Right lobe of liver (tissue), 6 donors: Measurements from ENCODE around the gene C2CD5. TPM values are rescaled to one million over a fixed set of nuclear protein-coding genes. Genes with fewer than 3 reads are reported as not detected.
"Not testable (repeated sequence)": the region's sequence is repeated elsewhere in the genome, so short reads cannot be mapped to it uniquely, and the experiment has no call there.

Experiments
- ATAC-seq, 4 donors: fragments of 200-7000 bp; cut with Tn5 transposase; one replicate each; pipeline ENCODE4 v1.9.1; 2020; ENCODE audit warnings: mild to moderate bottlenecking in 4 of 4, moderate library complexity in 4 of 4
- DNase-seq, 3 donors: peaks; one replicate each; pipeline ENCODE4 v3.0.0-alpha.2; 2020
- H3K27ac ChIP-seq, 3 donors: fragments of 200-600 bp; one replicate each; pipeline ENCODE4 v1.8.0; 2022
- H3K27me3 ChIP-seq, 2 donors: fragments of 200-600 bp; one replicate each; pipeline ENCODE4 v1.8.0; 2022
- H3K36me3 ChIP-seq, 4 donors: fragments of 200-600 bp; sonication (generic) in 1 of 4; one replicate each; pipeline versions ENCODE4 v1.5.1 to v1.8.0; 2017 to 2022; ENCODE audit warnings: control low read depth in 1 of 4
- H3K4me1 ChIP-seq, 4 donors: fragments of 200-600 bp; sonication (generic) in 1 of 4; one replicate each; pipeline versions ENCODE4 v1.5.1 to v1.8.0; 2017 to 2022; ENCODE audit warnings: control low read depth in 1 of 4
- H3K4me3 ChIP-seq, 3 donors: fragments of 200-600 bp; one replicate each; pipeline ENCODE4 v1.8.0; 2022
- H3K9me3 ChIP-seq, 4 donors: fragments of 200-600 bp; sonication (generic) in 1 of 4; one replicate each; pipeline versions ENCODE4 v1.5.1 to v1.8.0; 2017 to 2022; ENCODE audit warnings: control low read depth in 1 of 4
- POLR2A ChIP-seq: fragments of 450-650 bp; IDR thresholded peaks from one replicate; pipeline ENCODE4 v1.6.1; 2017; ENCODE audit warnings: antibody characterized with exemption, mild to moderate bottlenecking
- WGBS: methylation state at CpG from one replicate; pipeline ENCODE4 v1.1.6; 2018; ENCODE audit warnings: low coverage, low lambda C conversion rate; ENCODE audit not compliant: insufficient coverage; ENCODE audit errors: missing lambda C conversion rate; 5-methylcytosine and 5-hydroxymethylcytosine counted together
- intact Hi-C, 2 donors: fragments of 100-400 bp; cut with DNase I; formaldehyde crosslinking; loops; one replicate each; pipeline versions ENCODE4 v1.11.2 to v1.14.1; 2022
- total RNA-seq, 6 experiments: library from RNA; depleted of rRNA in 2 of 6; stranded (reverse); fragments of >200 nt in 2 of 6; fragmentation: NEBNext Ultra II Directional in 3 of 6; extraction: Animal tissue kit (Norgen Biotek cat#: 25700) in 3 of 6; gene quantifications; one replicate each; pipeline versions ENCODE4 v1.1.0 to v1.2.4, GENCODE V29; 2016 to 2023
- TF ChIP-seq, protein P1 (sequence below), 4 donors: fragments of 200-600 bp in 3 of 4; fragments of 450-650 bp in 1 of 4; IDR thresholded peaks; one replicate each; pipeline versions ENCODE4 v1.5.1 to v1.8.0; 2016 to 2022; ENCODE audit warnings: antibody characterized with exemption in 4 of 4, mild to moderate bottlenecking in 2 of 4
- donor health status: DM: no; HTN: yes; CAD: no.
- donor health status: DM: no; HTN: no; CAD: no.
- donor health status: DM: no; HTN: no; CAD: no.
- donor health status: DM: no; HTN: yes; CAD: no.
- donor health status: DM: no; HTN: yes; CAD: no.

C2CD5 gene
- total RNA-seq, 6 experiments from 2014 or later: 8.5 to 15.1 (median 12.4) TPM

DNA sequence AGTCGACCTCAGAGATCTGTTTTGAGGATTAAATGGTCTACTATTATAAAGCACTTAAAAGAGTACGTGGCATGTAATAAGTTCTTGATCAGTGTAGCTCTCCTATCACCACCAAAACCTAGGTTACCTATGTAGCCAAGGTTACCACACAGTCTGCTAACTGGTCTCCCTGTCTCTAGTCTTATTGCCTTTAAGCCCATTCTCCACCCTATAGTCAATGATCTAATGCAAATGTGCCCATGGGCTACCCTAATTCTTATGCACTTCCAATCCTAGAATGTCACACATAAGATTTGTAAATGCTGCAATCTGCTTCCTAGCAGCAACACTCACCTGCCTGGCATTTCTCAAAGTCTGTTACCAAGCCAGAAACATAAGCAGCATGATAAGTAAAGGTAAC, 44.9 kb downstream of the C2CD5 start:
- intact Hi-C loops: no loop called here
- 93% methylated on average over 2 of the region's 2 CpGs for WGBS
- no peak overlapping the region for H3K27ac ChIP-seq

DNA sequence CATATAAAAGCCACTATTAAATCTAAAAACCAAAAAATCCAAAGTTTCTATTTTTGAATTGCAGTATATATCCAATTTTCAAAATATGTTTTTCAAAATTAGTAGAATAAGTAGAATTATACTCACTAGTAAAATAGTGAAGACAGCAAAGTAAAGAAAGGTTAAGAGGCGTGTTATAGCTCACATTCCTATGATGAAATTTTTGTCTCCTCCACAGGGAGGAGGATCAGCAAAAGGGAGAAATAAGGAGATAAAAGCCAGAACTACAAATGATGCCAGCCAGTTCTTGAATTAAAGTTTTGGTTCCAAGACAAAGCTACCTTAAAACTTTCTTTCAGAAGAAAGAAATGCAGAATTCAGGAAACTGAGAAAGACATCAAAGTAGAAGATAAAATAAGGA, 50.0 kb downstream of the C2CD5 start:
- no peak for TF ChIP-seq POLR2A
- TF ChIP-seq, protein P1, sequence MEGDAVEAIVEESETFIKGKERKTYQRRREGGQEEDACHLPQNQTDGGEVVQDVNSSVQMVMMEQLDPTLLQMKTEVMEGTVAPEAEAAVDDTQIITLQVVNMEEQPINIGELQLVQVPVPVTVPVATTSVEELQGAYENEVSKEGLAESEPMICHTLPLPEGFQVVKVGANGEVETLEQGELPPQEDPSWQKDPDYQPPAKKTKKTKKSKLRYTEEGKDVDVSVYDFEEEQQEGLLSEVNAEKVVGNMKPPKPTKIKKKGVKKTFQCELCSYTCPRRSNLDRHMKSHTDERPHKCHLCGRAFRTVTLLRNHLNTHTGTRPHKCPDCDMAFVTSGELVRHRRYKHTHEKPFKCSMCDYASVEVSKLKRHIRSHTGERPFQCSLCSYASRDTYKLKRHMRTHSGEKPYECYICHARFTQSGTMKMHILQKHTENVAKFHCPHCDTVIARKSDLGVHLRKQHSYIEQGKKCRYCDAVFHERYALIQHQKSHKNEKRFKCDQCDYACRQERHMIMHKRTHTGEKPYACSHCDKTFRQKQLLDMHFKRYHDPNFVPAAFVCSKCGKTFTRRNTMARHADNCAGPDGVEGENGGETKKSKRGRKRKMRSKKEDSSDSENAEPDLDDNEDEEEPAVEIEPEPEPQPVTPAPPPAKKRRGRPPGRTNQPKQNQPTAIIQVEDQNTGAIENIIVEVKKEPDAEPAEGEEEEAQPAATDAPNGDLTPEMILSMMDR (IDR thresholded peaks at IDR 0.05): no peak
- Histone ChIP-seq H3K9me3 (no peaks in the 10 kb centered on the region), H3K4me1 (no peaks in the 10 kb centered on the region), H3K27me3 (no peaks in the 10 kb centered on the region), H3K4me3 (no peak overlapping the region), H3K27ac (no peak overlapping the region), H3K36me3 (peaks cover 0 to 3% (median 0%) of the 10 kb centered on the region in 4 donors)
- intact Hi-C loops: no loop called here
- DNase-seq (no peak), ATAC-seq (no peak)
- 82% methylated on average over 1 of the region's 1 CpG for WGBS

More for the DNA sequence above, 44.9 kb downstream of the C2CD5 start:
- Histone ChIP-seq H3K4me3 (no peak overlapping the region), H3K27me3 (no peaks in the 10 kb centered on the region), H3K36me3 (no peaks in the 10 kb centered on the region), H3K4me1 (no peaks in the 10 kb centered on the region), H3K9me3 (no peaks in the 10 kb centered on the region)
- DNase-seq (no peak), ATAC-seq (no peak)
- no peak for TF ChIP-seq POLR2A
- TF ChIP-seq, protein P1 (IDR thresholded peaks at IDR 0.05): no peak

DNA sequence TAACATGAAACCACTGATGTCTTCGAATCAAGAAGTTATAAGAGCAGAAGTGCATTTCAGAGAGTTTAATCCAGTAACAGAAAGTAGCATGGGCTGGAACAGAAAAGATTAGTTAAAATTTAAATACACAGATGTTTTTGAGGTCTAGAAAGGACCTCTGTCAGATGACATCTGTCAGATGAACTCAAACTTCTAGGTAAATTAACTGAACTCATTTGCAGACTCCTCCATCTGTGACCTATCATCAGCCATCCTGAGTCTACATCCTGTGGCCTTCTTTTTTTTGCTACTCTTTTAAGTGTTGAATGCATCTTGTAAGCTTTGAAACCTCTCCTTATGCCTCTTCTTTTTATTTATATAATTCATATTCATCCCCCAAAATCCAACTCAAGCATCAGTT, 53.3 kb downstream of the C2CD5 start:
- no peak for ATAC-seq
- TF ChIP-seq POLR2A: no peak
- TF ChIP-seq, protein P1 (IDR thresholded peaks at IDR 0.05): no peak
- WGBS: 57% methylated on average over 1 of the region's 1 CpG

DNA sequence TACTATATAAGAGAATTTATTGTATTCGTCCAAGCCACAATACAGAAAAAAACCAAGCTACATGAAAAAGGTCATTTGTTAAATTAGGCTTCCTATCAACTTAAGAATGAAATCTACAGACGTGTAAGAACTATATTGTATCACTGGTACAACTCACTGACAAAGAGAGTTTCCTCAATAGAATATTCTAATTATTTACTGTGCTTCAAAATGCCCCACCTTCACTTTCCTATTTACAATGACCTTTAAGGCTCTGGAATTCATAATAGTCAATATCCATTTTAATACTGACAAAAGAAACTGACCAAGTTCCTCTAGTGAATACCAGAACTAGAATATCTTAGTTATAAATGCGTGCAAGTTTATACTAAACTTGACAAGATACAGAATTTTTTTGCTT, 55.9 kb downstream of the C2CD5 start:
- DNase-seq (no peak), ATAC-seq (no peak)
- intact Hi-C loops: no loop called here
- H3K4me1 ChIP-seq: no peaks in the 10 kb centered on the region
- no peak overlapping the region for H3K27ac ChIP-seq
- no peaks in the 10 kb centered on the region for H3K9me3 ChIP-seq
- H3K36me3 ChIP-seq: peaks cover 0 to 9% (median 3%) of the 10 kb centered on the region in 4 donors
- H3K4me3 ChIP-seq: no peak overlapping the region
- TF ChIP-seq, protein P1 (IDR thresholded peaks at IDR 0.05): no peak
- TF ChIP-seq POLR2A: no peak
- 86% methylated on average over 3 of the region's 3 CpGs for WGBS
- no peaks in the 10 kb centered on the region for H3K27me3 ChIP-seq

More for the DNA sequence above, 53.3 kb downstream of the C2CD5 start:
- H3K9me3 ChIP-seq: no peaks in the 10 kb centered on the region
- intact Hi-C loops: no loop called here
- peaks cover 0 to 7% (median 2%) of the 10 kb centered on the region in 4 donors for H3K36me3 ChIP-seq
- no peak for DNase-seq
- no peaks in the 10 kb centered on the region for H3K4me1 ChIP-seq
- H3K27ac ChIP-seq: no peak overlapping the region
- no peak overlapping the region for H3K4me3 ChIP-seq
- no peaks in the 10 kb centered on the region for H3K27me3 ChIP-seq

DNA sequence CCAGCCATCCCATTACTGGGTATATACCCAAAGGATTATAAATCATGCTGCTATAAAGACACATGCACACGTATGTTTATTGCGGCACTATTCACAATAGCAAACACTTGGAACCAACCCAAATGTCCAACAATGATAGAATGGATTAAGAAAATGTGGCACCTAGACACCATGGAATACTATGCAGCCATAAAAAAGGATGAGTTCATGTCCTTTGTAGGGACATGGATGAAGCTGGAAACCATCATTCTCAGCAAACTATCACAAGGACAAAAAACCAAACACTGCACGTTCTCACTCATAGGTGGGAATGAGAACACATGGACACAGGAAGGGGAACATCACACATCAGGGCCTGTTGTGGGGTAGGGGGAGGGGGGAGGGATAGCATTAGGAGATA, 56.7 kb downstream of the C2CD5 start:
- H3K27me3 ChIP-seq, intact Hi-C loops, H3K4me1 ChIP-seq, ATAC-seq, H3K4me3 ChIP-seq, H3K9me3 ChIP-seq, H3K27ac ChIP-seq, DNase-seq: not testable (repeated sequence)
- WGBS: 94% methylated on average over 2 of the region's 3 CpGs
- H3K36me3 ChIP-seq: peaks cover 0 to 15% (median 3%) of the 10 kb centered on the region in 4 donors
